Measurements from ENCODE around the gene KIF4A.

KIF4A gene

DNA sequence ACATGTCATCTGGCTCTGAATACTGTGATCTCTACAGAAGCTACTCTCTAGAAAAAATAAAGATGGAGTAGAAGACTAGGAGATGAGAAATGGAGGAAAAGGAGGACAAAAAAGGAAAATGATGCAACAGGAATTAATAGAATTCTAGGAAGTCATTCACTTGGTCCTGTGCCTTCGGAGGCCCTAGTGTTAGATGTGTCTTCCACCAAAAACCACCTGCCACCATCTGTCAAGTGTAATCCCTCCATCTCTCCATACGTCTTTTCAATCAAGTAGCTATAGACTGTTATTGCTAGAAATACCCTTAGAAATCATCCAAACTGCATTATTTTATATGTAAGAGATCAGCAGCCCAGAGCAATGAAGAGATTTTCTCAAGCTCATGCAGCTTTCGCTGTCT is 10.8 kb upstream of the KIF4A start:
- DNase-seq: no peak
- Histone ChIP-seq H3K4me3 (ENCODE audit: low read depth, low read length) (no peak overlapping the region), H3K9me3 (ENCODE audit: severe bottlenecking) (peaks cover 2% of the 10 kb centered on the region), H3K27me3 (ENCODE audit: insufficient read depth, low read depth, severe bottlenecking) (no peaks in the 10 kb centered on the region), H3K27ac (no peak overlapping the region), H3K36me3 (no peaks in the 10 kb centered on the region; the same call in 1 of the 2 replicates)
- TF ChIP-seq, protein P1, sequence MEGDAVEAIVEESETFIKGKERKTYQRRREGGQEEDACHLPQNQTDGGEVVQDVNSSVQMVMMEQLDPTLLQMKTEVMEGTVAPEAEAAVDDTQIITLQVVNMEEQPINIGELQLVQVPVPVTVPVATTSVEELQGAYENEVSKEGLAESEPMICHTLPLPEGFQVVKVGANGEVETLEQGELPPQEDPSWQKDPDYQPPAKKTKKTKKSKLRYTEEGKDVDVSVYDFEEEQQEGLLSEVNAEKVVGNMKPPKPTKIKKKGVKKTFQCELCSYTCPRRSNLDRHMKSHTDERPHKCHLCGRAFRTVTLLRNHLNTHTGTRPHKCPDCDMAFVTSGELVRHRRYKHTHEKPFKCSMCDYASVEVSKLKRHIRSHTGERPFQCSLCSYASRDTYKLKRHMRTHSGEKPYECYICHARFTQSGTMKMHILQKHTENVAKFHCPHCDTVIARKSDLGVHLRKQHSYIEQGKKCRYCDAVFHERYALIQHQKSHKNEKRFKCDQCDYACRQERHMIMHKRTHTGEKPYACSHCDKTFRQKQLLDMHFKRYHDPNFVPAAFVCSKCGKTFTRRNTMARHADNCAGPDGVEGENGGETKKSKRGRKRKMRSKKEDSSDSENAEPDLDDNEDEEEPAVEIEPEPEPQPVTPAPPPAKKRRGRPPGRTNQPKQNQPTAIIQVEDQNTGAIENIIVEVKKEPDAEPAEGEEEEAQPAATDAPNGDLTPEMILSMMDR (IDR thresholded peaks at IDR 0.05; ENCODE audit: low read depth, low read length): no peak

DNA sequence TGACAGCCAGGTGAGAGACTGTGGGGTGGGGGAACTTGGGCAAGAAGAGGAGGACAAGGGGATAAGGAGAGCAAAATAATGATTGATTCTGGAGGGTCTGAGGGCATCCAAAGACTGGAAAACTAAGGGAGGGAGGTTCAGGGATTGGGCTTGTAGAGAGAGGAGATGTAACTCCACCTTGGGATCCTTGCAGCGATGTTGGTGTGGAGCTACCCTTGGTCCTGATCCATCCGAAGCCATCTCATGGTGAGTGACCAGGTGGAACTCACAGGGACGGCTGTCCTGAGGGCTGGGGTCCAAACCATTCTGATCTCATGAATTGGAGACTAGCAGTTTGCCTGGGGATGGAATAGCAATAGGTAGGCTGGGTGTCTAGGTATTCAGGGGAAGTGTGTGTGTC is 9.3 kb upstream of the KIF4A start:
- Histone ChIP-seq H3K27me3 (ENCODE audit: insufficient read depth, low read depth, severe bottlenecking) (no peaks in the 10 kb centered on the region), H3K4me3 (ENCODE audit: low read depth, low read length) (no peak overlapping the region), H3K36me3 (no peaks in the 10 kb centered on the region; the same call in 1 of the 2 replicates), H3K27ac (no peak overlapping the region), H3K9me3 (ENCODE audit: severe bottlenecking) (peaks cover 2% of the 10 kb centered on the region)
- no peak for DNase-seq
- TF ChIP-seq, protein P1 (IDR thresholded peaks at IDR 0.05; ENCODE audit: low read depth, low read length): no peak

DNA sequence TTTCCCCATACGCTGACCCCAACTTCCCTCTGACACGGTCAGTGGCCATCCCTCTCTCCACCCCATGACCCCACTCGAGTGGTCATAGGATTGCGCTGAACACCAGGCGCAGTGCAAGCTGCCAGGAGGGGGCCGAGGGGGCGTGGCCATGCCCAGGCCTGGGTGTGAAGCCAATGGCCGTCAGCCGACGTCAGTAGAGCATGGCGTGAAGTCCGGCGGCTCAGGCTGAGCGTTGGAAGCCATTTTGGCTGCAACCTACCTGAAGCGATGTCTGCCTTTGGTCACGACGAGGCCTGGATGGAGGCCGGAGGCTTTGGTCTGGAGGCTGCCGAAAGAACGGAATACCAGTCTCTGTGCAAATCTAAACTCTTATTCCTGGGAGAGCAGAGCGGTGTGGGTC is 8.0 kb upstream of the KIF4A start, which contains the start of gene RAB41:
Gene RAB41, plus strand, starts transcription at position 222 of the 400 bp plus-strand sequence. Its CDS starts 46 bp downstream, at position 268.
- H3K27ac ChIP-seq: no peak within 1 kb of the TSS
- no peak within 1 kb of the TSS for H3K4me3 ChIP-seq (ENCODE audit: low read depth, low read length)
- no peak for DNase-seq
- H3K27me3 ChIP-seq (ENCODE audit: insufficient read depth, low read depth, severe bottlenecking): no peaks in the 10 kb centered on the region
- peaks cover 3% of the 10 kb centered on the region; the same call in 1 of the 2 replicates for H3K36me3 ChIP-seq
- TF ChIP-seq, protein P1 (IDR thresholded peaks at IDR 0.05; ENCODE audit: low read depth, low read length): no peak
- peaks cover 2% of the 10 kb centered on the region for H3K9me3 ChIP-seq (ENCODE audit: severe bottlenecking)

DNA sequence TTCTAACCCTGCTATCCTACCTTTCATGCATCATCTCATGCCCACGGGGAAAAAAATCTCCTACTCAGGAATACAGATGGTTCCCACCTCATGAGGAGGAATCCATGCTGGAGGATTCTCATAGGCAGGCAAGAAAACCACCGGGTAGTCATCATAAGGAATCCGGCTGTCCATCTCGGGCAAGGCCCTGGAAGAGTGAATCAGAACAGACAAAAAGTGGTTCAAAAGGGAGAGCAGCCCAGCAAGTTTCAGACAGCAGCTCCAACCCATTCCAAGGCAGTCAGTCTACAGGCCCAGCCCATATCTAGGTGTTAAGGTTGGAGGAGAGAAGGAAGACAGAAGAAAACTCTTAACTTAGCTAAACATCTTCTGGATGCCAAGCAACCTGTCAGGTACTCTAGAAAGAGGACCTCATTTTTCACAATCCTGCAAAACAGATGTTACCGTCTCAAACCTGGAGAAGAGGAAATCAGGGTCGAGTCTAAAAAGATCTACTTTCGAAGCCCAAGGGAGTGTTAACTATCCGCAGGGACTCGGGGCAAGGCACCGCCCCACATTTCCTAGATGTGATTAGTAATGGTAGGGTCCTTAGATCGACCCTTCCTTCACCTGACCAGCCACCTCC is 624 bp upstream of the KIF4A start:
- Histone ChIP-seq H3K4me3 (ENCODE audit: low read depth, low read length) (peak overlapping the region; percentile 67), H3K27me3 (ENCODE audit: insufficient read depth, low read depth, severe bottlenecking) (peaks cover 6% of the 10 kb centered on the region), H3K36me3 (peaks cover 16% of the 10 kb centered on the region), H3K27ac (no peak overlapping the region; the same call in 1 of the 2 replicates), H3K9me3 (ENCODE audit: severe bottlenecking) (no peaks in the 10 kb centered on the region)
- no peak for DNase-seq
- TF ChIP-seq, protein P1 (IDR thresholded peaks at IDR 0.05; ENCODE audit: low read depth, low read length): no peak

DNA sequence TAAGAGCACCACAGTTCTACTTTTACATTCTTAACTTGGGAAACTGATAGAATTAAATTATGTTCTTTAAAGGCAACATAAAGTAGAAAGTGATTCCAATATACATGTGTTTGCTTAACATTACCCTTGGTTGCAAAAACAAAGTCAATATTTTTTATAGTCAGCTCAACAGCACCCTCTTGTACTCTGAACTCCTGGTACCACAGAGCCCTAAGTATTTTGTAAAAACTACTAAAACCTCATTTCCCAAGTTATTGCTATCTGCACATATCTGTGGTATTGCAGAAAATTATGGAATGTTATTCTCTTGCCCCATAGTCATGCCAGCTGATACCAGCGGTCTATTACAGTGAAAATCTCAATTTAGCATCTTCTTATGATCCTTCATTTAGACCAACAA is 2.9 kb downstream of the KIF4A start:
- TF ChIP-seq, protein P1 (IDR thresholded peaks at IDR 0.05; ENCODE audit: low read depth, low read length): no peak
- H3K4me3 ChIP-seq (ENCODE audit: low read depth, low read length): no peak overlapping the region
- peaks cover 19% of the 10 kb centered on the region for H3K36me3 ChIP-seq
- no peaks in the 10 kb centered on the region for H3K9me3 ChIP-seq (ENCODE audit: severe bottlenecking)
- no peak overlapping the region for H3K27ac ChIP-seq
- peaks cover 6% of the 10 kb centered on the region for H3K27me3 ChIP-seq (ENCODE audit: insufficient read depth, low read depth, severe bottlenecking)
- no peak for DNase-seq

DNA sequence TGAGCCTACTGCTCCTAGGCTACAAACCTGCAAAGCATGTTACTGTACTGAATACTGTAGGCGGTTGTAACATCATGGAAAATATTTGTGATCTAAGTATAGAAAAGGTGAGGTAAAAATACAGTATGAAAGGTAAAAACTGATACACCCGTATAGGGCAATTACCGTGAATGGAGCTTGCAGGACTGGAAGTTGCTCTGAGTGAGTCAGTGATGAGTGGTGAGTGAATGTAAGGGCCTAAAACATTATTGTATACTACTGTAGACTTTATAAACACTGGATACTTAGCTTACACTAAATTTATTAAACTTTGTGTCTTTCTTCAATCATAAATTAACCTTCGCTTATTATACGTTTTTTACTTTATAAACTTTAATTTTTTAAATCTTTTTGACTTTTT is 3.7 kb downstream of the KIF4A start:
- peaks cover 6% of the 10 kb centered on the region for H3K27me3 ChIP-seq (ENCODE audit: insufficient read depth, low read depth, severe bottlenecking)
- no peak overlapping the region for H3K4me3 ChIP-seq (ENCODE audit: low read depth, low read length)
- DNase-seq: no peak
- peaks cover 24% of the 10 kb centered on the region for H3K36me3 ChIP-seq
- TF ChIP-seq, protein P1 (IDR thresholded peaks at IDR 0.05; ENCODE audit: low read depth, low read length): no peak
- H3K9me3 ChIP-seq (ENCODE audit: severe bottlenecking): no peaks in the 10 kb centered on the region
- H3K27ac ChIP-seq: no peak overlapping the region

Measured in WERI-Rb-1 (cell line).